Activated CD4-positive, alpha-beta T cell treated with anti-CD3 and anti-CD28 coated beads for 24 hours (primary cell): ENCODE measurements around the gene PMM2.
"Not testable (repeated sequence)": the region's sequence is repeated elsewhere in the genome, so short reads cannot be mapped to it uniquely, and the experiment has no call there.

Experiments used
- DNase-seq, 2 donors: peaks; one replicate each; pipeline ENCODE4 v3.0.0-alpha.2; 2020; ENCODE audit warnings: low read depth in 2 of 2

PMM2 gene

DNA sequence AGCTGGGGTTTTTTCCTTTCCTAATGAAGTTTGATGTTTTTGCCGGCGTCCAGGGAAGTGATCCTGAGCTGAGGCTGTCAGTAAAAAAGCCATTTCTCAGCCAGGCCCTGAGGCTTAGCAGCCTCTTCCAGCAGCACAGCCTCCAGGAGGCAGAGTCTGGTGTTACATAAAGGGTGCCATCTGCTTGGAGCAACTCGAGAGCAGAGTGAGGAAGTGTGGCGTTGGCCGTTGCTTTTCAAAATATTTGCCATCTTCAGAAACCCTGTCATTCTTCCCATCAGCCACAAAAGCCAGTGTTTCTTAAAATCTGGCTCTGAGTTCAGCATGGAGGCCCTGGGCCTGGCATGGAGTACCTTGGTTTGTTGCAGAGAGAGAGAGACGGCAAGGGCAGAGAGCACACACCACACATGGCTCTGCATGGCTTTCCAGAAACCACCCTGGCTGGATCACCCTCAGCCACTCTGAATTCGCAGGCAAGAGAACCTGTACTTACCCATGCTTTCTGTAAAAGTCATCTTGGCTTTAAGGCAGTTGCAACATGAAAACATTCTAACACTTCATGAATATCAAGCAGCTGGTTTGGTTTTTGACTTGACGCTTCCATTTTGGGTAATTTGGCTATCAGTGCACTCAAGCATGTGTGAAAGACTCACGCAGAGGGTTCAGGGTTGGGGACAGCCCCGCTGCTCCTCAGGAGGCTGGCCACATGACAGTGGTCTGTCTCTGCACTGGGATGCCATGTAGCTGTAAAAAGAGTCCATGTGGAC is 21.0 kb downstream of the PMM2 start:
- DNase-seq, result no peak

DNA sequence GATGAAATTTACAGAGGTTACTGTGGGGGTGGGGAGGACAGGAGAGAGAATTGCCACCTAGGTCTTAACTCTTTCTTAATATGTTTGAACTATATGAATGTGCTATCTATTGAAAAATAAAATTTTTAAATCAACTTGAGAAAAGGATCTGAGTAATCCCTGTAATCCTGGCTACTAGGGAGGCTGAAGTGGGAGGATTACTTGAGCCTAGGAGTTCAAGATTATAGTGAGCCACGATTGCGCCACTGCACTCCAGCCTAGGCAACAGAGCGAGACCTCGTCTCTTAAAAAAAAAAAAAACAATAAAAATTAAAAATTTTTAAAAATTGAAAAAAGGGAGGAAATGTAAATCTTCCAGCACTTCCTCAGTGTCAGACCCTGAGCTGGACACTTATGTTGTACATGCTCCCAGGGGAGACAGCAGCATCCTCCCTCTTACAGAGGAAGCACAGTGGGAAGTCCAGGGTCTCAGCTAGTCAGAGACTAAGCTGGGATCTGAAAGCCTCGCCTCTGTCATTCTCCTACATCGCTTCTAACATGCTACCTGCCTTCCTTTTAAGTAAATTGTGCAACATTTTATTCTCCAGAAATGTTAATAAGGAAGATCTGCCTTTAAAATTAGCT is 21.9 kb downstream of the PMM2 start:
- DNase-seq, result no peak

DNA sequence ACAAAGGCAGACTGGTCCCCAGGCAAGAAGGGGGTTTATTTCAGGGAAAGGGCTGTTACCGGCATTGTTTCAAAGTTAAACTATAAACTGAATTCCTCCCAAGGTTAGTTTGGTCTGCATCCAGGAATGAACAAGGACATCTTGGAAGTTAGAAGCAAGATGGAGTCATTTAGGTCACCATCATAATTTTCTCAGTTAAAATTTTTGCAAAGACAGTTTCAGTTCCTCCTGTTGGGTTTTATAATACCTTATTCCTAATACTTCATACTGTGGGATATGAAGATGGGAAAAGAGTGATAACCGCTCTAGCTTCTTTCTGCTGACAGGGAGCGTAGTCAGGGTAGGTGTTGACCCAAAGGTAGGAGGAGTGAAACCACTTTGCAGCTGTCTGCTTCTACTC is 24.8 kb downstream of the PMM2 start:
- DNase-seq, result no peak

DNA sequence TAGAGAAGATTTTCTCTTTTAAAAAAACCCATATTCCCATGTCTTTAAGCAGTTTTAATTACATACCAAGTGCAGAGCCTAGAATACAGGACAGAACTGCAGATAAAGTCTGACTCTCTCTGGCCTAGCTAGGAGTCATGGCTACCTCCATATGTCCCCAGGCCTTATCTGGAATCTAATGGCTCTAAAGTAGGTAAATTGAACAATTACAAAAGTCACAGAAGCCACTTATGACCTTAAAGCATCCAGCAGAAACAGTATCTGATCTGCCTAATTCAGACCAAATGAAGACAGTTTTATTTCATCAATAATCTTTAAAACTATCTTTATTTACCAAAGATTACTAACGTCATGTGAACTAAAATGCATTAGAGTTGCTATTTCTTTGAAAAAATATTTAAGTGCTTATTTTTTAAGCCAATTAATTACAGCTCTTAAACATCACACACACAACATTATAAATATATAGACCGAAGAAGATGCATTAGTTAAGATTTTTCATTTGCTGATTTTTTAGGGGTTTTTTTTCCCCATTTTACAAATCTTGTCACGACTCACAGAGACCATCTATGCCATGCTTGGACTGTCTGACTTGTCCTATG is 28.7 kb downstream of the PMM2 start:
- DNase-seq, result no peak

DNA sequence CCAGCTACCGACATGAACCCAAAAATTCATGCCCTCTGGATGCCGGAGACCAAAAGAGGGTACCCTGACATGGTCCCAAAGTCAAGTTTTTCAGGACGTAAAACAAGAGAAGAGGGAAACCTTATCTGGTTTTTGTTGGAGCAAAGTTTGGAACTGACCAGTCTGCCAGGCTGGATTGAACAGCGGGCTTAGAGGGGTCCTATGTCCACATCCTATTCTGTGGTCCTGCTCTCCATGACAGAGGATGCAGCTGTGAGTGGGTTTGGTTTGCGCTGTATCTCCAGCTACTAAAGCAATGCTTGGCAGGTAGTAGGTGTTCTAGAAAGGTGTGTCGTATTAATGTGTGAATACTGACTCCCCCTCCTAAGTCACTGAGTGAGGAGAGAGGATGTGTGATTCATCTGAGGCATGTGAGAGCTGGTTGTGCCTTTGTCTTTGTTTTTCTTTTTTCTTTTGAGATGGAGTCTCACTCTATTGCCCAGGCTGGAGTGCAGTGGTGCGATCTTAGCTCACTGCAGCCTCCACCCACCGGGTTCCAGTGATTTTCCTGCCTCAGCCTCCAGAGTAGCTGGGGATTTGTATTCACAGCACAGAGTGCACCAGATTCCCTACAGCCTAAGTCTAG is 31.0 kb downstream of the PMM2 start:
- no peak for DNase-seq

DNA sequence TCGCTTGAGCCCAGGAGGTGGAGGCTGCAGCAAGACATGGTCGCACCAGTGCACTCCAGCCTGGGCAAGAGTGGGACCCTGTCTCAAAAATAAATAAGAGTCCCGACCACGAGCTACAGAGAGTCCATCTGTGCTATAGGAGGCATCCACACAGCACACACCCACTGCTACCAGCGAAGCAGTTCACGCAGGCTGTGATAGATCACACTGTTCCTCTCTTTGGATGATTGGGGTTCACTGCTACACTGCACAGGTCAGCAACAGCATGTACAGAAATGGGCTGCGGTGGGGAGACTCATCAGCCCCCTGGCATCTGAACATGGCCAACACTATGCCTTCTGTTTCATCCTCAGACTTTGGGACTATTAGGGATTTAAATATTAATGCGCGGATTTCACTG is 33.8 kb downstream of the PMM2 start:
- DNase-seq, result no peak

DNA sequence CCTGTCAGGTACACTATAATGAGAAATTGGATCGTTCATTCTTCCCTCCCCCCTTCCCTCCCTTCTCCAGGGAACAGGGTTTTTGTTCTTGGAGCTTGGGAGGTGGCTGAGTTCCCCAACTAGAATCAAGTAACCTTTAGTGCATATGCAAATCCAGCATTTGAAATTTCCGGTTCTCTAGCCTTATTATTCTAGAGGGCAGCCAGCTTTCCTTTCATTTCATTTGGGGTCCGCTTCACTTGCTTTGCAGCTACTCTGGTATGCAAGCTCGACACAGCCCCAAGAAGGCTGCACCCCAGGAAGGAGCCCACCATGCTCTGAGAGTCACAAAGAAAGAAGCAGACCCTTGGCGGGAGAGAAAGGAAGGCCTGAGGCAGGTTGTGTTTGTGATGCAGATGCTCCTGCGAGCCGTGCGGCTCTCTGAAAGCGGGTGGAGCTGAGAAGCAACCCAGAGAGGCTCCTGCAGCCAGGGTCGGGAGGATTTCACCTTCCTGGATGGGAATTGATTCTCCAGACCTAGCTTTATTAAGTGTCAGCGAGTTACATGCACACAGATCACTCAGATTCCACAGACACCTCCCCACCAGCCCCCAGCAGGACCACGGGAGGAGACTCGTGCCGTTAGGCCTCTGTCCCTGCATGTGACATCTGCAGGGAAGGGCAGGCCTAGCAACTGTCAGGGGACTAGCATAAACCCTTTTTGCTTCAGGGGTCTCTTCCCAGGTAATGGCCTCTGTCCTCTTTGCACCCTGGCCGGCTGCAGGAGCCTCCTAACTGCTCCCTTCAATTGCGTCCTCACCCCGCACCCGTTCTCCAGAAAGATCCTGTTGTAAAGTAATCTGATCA is 34.5 kb downstream of the PMM2 start:
- DNase-seq, result no peak

DNA sequence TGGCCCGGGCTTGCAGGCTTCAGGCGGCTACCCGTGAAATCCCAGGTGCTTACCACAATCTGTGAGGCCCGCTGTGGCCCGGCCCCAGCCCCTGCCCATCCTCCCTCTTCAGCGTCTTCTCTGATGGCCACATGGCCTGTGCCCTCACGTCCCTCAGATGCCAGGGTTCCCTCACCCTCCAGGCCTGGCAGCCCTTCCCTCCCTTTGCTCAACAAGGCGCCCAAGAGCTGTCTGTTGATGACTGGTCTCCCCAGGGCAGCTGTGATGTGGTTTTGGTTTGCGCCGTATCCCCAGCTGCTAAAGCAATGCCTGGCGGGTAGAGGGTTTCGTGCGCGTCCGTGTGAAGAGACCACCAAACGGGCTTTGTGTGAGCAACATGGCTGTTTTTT is 35.1 kb downstream of the PMM2 start:
- no peak for DNase-seq

DNA sequence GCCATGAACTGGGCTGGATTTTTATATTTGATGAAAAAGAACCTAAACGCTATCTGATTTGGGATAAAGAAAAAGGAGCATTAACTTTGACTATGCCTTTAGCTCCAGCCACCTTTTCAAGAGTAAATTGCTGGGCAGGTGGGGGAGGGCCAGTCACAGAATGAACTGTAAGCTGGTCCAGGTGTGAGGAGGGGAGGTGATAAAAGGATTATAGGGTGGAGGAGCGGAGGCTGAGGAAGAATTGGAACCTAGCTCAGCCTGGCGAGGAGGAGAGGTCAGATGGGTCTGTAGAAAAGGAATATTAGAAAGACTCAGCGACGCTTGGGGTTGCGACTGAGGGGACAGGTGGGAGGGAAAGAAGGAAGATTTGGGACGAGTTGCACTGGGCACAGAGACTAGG is 39.2 kb downstream of the PMM2 start:
- DNase-seq, result not testable (repeated sequence)

DNA sequence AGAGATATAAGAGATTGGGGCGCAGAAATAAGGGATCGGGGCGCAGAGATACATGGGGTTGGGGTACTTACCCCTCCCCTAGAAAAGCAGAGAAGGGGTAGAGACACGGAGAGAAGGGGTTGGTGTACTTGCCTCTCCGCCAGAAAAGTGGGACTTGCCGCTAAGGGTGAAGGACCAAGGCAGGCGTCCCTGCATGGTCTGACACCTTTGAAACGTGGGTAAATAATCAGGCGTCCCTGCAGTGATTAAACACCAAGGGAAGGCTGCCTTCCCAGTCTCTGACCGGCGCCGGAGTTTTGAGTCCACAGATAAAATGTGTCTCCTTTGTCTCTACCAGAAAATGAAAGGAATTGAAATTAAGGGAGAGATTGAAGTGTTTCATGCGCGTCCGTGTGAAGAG is 40.0 kb downstream of the PMM2 start:
- not testable (repeated sequence) for DNase-seq

DNA sequence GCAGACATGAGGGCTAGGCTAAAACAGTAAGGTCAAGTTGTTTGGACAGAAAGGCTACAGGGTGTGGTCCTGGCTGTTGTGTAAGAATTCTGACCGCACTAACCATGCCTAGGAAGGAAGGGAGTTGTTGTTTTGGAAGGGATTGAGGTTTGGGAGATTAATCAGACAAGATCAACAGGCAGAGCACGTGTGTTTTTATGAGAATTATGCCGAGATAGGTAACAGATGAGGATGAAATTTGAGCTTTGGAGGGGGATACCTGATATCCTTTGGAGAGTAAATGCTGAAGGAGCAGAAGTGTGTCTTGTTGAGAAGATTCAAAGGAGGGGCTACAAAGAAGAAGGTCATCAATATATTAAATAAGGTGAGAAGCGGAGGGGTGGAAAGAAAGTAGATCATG is 44.4 kb downstream of the PMM2 start:
- not testable (repeated sequence) for DNase-seq

DNA sequence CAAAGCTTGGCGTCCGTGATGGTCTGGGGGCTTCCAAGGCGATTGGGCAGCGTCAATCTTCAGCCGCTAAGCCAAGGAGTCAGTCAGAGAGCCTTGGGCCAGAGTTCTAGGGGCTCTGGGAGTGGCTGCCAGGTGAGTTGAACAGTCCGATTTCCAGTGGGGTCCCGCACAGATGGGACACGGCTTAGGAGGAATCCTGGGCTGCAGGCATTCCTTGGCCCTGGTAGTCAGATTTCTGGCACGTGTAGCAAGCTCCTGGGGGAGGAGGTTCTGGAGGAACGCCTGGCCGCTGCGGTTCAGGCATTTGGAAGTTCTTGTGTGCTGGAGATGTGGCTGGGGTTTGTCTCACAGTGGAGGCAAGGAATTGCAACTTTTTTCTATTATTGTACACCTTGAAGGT is 45.7 kb downstream of the PMM2 start:
- not testable (repeated sequence) for DNase-seq

DNA sequence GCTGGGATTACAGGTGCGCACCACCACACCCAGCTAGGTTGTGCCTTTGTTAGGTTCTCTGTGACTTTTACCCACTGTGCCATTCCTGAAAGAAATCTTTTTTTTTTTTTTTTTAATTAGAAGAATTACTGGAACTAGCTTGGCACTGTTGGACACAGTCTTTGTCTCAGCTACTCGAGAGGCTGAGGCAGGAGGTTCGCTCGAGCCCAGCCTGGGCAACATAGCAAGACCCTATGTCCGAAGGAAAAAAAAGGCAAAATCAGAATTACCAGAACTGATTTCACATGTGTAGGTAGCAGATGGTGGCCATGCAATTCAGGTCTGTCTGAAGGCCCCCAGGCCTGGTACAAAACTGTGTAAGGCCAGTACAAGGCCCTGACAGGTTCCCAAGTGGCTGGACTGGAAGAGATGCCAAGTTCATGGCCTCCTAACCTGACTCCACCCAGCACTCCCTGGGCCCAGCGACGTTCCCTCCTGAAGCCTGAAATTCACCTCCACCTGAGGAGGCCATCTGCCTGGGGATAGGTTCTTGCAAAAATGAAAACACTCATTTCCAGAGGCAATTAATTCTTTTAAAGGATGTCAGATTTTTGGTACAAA is 48.2 kb downstream of the PMM2 start:
- no peak for DNase-seq

DNA sequence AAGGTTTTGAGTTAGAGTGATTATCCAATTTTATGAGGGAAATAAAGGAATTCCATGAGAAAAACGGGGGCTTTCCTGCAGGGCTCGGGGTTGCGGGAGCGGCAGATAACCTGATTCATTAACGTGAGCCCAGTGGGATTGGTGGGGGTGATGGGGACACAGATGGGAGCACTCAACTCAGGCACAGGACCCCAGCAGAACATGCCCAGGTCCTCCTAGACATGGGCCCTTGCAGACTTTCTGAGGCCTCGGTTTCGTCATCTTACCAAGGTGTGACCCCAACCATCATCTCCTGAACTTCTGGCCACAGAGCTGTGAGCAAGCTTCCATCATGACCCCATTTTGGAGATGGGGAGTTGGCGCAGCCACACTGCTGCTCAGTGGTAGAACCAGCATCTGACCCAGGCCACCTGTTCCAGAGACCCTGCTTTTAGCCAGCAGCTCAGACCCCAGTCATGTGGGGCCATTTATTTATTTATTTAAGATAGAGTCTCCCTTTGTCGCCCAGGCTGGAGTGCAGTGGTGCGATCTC is 48.8 kb downstream of the PMM2 start:
- DNase-seq, result no peak

DNA sequence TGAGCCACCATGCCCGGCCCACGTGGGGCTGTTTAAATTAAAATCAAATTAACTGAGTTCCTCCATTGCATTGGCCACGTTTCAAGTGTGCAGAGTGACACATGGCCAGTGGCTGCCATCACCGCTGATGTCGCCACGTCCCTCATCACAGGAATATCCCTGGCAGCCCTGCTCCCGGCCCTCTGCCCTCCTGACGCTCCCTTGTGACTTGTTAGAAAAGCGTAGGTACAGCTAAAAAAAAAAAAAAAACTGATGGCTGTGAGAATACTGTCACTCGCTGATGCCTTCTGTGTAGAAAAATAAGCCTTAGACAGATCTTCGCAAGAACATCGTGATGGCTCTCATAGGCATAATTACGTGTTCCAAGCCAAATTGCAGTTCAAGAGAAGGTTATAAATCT is 49.5 kb downstream of the PMM2 start:
- no peak for DNase-seq

DNA sequence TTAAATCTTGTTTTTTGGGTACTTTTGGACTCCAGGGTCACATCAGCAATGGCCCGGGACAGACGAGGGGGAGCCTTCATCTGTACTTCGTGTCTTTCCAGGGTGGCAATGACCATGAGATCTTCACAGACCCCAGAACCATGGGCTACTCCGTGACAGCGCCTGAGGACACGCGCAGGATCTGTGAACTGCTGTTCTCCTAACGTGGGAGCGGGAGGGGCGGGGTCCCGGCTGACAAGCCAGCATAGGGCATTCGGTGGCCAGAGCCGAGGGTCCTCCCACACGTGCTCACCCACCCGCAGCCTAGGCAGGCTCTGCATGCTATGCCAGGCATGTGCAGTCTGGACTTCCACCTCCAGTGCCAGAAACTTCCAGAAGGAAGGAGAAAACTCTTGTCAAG is 50.0 kb downstream of the PMM2 start:
- no peak for DNase-seq

DNA sequence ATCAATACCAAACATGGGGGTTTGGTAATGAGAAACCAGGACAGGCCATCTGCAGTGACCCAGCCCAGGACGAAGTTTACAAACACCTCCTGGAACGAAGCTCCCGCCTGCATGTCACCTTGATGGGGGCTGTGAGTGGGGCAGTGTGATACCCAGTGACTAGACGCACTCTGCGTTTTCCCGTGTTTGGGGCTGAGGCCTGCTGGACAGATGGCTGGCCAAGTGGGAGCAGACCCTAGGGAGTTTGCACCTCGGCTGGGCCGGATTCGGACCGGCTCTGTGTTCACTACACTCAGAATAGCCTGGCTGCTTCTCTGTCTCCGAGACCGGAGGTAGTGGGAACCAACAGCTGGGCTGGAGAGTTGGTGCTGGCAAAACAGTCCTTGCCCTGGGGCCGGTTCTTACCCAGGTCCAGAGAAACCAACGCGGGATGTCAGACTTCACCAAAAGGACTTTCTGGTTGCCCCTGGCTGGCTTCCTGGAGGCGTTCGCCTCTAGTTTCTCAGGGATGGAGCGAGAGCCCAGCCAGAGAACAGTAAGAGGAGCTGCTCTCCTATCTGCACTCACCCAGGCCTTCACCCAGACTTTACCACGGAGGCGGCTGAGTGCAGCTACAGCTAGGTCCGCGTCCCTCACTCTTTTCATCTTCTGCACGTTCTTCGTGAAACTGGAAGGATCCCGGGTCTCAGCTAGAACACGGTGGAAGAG is 50.7 kb downstream of the PMM2 start:
- DNase-seq, result no peak

DNA sequence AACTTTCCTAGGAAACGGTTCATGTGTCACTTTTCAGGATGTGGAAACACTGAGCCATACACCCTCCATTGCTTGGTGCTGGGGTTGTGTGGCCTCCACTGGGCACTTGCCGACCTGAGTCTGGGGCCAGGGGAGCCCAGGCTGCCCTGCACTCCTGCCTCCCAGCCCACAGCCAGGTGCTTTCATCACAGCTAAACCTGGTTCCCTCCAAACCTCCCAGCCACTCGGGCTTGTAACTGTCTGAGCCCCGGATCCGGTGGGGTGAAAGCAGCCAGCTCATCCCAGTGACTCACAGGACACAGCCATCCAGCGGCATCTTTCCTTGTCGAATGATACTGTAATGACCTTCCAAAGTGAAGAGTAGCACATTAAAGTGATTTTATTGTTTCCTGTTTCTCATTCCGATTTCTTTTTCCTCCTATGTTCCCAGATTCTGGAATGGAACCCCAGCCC is 51.3 kb downstream of the PMM2 start:
- no peak for DNase-seq

DNA sequence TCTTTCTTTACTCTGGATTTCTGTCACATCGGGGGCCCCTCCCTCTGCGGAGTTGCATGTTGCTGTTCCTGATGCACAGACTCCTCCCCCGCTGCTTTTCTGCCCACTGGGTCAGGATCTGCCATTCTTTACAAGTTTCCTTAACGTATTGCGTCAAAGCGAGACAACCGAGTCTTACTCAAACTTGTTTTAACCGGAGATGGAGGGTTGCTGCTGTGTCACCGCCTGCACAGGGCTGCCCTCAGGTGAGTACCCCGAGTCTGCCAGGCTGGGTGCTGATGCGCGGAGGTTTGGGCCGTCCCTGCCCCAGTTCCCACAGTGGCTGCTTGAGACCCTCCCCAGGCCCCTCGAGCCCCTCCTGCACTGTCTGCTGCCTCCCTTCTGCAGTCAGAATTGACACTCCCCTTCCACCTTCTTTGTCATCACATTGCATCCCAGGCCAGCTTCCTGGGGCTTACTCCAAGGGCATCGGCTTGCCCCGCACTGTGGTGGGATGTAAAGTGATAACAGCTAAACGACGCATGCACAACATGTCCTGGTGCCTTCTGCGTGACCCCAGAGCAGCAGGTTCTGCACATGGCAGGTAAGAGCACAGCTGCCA is 51.9 kb downstream of the PMM2 start:
- no peak for DNase-seq

DNA sequence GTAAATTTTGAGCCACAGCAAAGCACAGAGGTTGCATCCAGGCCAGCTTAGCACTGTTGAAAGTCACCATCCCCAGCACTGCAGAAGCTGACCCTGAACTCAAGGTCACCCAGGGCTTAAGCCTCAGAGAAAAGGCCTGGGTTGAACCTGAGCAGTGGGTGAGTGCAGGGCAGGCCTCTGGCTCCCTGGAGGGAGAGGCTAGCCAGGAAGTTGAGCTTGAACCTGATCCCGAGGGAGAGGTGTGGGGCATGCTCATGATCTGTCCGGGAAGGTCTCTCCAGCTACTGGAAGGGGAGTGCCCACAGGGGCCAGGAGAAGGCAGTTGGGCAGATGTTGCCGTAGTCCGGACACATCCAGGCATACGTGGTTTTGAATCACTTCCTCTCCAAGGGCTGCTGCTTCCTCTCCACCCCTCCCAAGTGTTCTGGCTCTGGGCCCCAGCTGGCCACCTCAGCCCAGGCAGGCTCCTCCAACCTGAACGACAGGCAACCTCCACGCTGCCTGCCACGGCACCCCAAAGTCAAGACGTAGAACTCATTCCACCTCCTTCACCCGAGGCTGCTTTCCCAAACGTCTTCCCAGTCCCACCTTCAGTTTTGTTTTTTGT is 52.7 kb downstream of the PMM2 start:
- no peak for DNase-seq
